Measurements from ENCODE around the gene SPNS1. TPM values are rescaled to one million over a fixed set of nuclear protein-coding genes. Genes with fewer than 3 reads are reported as not detected.

The SPNS1 gene
- total and polyA plus RNA-seq, 3 donors from 2014 or later = 32.0 to 56.9 (median 51.7) TPM

DNA sequence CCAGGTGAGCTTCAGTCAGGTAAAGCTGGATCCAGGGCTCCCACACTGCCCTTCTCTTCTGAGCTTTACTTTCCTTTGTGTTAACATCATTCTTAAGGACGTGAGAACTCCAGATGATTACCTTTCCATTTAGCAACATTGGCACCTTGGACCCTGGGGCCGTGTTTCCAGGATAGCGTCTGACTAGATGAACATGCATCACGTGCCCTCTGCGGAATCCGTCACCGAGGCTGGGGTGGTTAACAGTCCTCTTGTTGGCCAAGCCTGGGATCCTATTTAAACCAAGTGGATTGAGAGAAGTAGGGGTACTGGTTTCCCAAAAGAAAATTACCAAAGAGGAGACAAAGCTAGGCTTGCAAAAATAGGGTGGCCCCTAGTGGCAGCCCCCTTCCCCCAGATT lies 6.4 kb downstream of the SPNS1 start:
- TF ChIP-seq, protein P1, sequence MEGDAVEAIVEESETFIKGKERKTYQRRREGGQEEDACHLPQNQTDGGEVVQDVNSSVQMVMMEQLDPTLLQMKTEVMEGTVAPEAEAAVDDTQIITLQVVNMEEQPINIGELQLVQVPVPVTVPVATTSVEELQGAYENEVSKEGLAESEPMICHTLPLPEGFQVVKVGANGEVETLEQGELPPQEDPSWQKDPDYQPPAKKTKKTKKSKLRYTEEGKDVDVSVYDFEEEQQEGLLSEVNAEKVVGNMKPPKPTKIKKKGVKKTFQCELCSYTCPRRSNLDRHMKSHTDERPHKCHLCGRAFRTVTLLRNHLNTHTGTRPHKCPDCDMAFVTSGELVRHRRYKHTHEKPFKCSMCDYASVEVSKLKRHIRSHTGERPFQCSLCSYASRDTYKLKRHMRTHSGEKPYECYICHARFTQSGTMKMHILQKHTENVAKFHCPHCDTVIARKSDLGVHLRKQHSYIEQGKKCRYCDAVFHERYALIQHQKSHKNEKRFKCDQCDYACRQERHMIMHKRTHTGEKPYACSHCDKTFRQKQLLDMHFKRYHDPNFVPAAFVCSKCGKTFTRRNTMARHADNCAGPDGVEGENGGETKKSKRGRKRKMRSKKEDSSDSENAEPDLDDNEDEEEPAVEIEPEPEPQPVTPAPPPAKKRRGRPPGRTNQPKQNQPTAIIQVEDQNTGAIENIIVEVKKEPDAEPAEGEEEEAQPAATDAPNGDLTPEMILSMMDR (IDR thresholded peaks at IDR 0.05) = no peak
- TF ChIP-seq POLR2A (IDR thresholded peaks at IDR 0.05) = no peak
- intact Hi-C loops (cut with DNase I; ENCODE audit: low total_unique reads) = no loop called here
- DNase-seq = no peak
- Histone ChIP-seq H3K9me3 (no peaks in the 10 kb centered on the region), H3K4me3 (no peak overlapping the region), H3K27ac (no peak overlapping the region), H3K4me1 (peaks cover 4% of the 10 kb centered on the region), H3K36me3 (ENCODE audit: low read depth, missing control alignments) (no peaks in the 10 kb centered on the region), H3K27me3 (no peaks in the 10 kb centered on the region)
- WGBS, 2 donors = 93 to 97% methylated on average over 7 of the region's 7 CpGs

- TF ChIP-seq, protein P1 (IDR thresholded peaks at IDR 0.05) = peak in 2 of 3 experiments; percentile 42 to 44
- TF ChIP-seq POLR2A (IDR thresholded peaks at IDR 0.05) = no peak
- no peaks in the 10 kb centered on the region for H3K27me3 ChIP-seq
- H3K9me3 ChIP-seq = no peaks in the 10 kb centered on the region
- no peak overlapping the region for H3K27ac ChIP-seq
- H3K36me3 ChIP-seq (ENCODE audit: low read depth, missing control alignments) = no peaks in the 10 kb centered on the region
- 83 to 100% methylated on average over 7 to 11 of the region's 12 CpGs for WGBS, 2 donors
- H3K4me3 ChIP-seq = no peak overlapping the region
- DNase-seq = no peak
- no peaks in the 10 kb centered on the region for H3K4me1 ChIP-seq
- intact Hi-C loops (cut with DNase I; ENCODE audit: low total_unique reads) = no loop called here
These were observed 6.9 kb downstream of the SPNS1 start for GRCh38 chr16:28981517-28981916.

DNA sequence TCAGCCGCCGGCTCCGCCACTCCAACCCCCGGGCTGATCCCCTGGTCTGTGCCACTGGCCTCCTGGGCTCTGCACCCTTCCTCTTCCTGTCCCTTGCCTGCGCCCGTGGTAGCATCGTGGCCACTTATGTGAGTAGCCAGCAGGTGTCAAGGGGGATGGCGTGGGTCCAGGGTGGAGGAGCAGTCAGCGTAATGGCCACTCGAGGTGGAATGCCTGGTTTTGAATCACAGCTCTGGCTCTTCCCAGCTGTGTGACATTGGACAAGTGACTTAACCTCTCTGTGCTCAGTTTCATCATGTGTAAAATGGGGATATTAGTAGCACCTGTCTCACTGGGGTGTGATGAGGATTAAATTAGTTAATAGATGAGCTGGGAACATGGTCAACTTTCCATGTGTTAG lies 7.8 kb downstream of the SPNS1 start:
- Histone ChIP-seq H3K36me3 (ENCODE audit: low read depth, missing control alignments) (no peaks in the 10 kb centered on the region), H3K27me3 (no peaks in the 10 kb centered on the region), H3K4me1 (no peaks in the 10 kb centered on the region), H3K4me3 (no peak overlapping the region), H3K9me3 (no peaks in the 10 kb centered on the region), H3K27ac (no peak overlapping the region)
- WGBS, 2 donors = 94 to 99% methylated on average over 10 of the region's 10 CpGs
- DNase-seq = no peak
- intact Hi-C loops (cut with DNase I; ENCODE audit: low total_unique reads) = no loop called here
- no peak for TF ChIP-seq POLR2A (IDR thresholded peaks at IDR 0.05)
- TF ChIP-seq, protein P1 (IDR thresholded peaks at IDR 0.05) = no peak

DNA sequence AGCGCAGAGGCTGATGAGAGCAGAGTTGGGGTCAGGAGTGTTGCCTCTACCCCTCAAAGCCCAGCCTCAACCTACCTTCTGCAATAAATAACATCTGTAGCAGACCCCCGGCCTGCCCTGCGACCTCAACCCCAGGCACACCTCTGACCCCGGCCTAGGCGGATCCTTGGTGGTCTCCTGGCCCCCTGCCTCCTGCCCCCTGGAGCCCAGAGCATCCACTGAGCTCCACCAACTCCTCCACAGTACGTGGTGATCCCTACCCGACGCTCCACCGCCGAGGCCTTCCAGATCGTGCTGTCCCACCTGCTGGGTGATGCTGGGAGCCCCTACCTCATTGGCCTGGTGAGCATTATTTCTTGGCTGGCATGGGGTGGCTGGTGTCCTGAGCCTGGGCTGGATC lies 8.4 kb downstream of the SPNS1 start:
- Histone ChIP-seq H3K4me3 (no peak overlapping the region), H3K36me3 (ENCODE audit: low read depth, missing control alignments) (no peaks in the 10 kb centered on the region)
- 91 to 94% methylated on average over 7 to 11 of the region's 11 CpGs for WGBS, 2 donors

GRCh38 chr16:28983644-28984043 lies 9.1 kb downstream of the SPNS1 start:
- H3K27ac ChIP-seq = no peak overlapping the region
- TF ChIP-seq, protein P1 (IDR thresholded peaks at IDR 0.05) = no peak
- TF ChIP-seq POLR2A (IDR thresholded peaks at IDR 0.05) = no peak
- no peaks in the 10 kb centered on the region for H3K27me3 ChIP-seq
- 93 to 95% methylated on average over 17 to 18 of the region's 18 CpGs for WGBS, 2 donors
- H3K4me3 ChIP-seq = no peak overlapping the region
- H3K4me1 ChIP-seq = no peaks in the 10 kb centered on the region
- DNase-seq = no peak
- no peaks in the 10 kb centered on the region for H3K36me3 ChIP-seq (ENCODE audit: low read depth, missing control alignments)
- intact Hi-C loops (cut with DNase I; ENCODE audit: low total_unique reads) = no loop called here
- H3K9me3 ChIP-seq = no peaks in the 10 kb centered on the region

More for the DNA sequence above, 8.4 kb downstream of the SPNS1 start:
- no peak for DNase-seq
- TF ChIP-seq POLR2A (IDR thresholded peaks at IDR 0.05) = no peak
- TF ChIP-seq, protein P1 (IDR thresholded peaks at IDR 0.05) = no peak
- no peaks in the 10 kb centered on the region for H3K4me1 ChIP-seq
- H3K27me3 ChIP-seq = no peaks in the 10 kb centered on the region
- no peak overlapping the region for H3K27ac ChIP-seq
- intact Hi-C loops (cut with DNase I; ENCODE audit: low total_unique reads) = no loop called here
- no peaks in the 10 kb centered on the region for H3K9me3 ChIP-seq

All from testis (tissue), 3 donors.